Measurements from ENCODE around the gene P2RY13. TPM values are rescaled to one million over a fixed set of nuclear protein-coding genes. Genes with fewer than 3 reads are reported as not detected.
A peak's percentile ranks its signal among the peaks of the same experiment; 100 is the strongest.

P2RY13 gene
- total and polyA plus RNA-seq, 2 of the 4 experiments (the other 2 are of a cell fraction), result not detected

- Histone ChIP-seq H2AK5ac (ENCODE audit: low read depth, low read length) (no peak overlapping the region), H3K4me1 (ENCODE audit: control insufficient read depth, insufficient read depth, low read length) (peaks cover 3% of the 10 kb centered on the region; the same call in 1 of the 2 replicates), H3K14ac (replicated peaks; ENCODE audit: low read depth, low read length) (no peak overlapping the region), H3K23ac (ENCODE audit: low read depth, low read length) (no peak overlapping the region), H3K56ac (ENCODE audit: extremely low read depth, insufficient read depth, low read length) (no peak overlapping the region), H2BK20ac (ENCODE audit: low read depth, low read length) (no peak overlapping the region), H2BK5ac (ENCODE audit: low read depth, low read length, poor library complexity, severe bottlenecking) (no peak overlapping the region), H3K9ac (ENCODE audit: low read depth, low read length) (no peak overlapping the region), H4K91ac (ENCODE audit: insufficient read depth, low read depth, low read length) (no peak overlapping the region), H4K20me1 (ENCODE audit: insufficient read depth, low read length) (no peaks in the 10 kb centered on the region), H3K27me3 (ENCODE audit: control insufficient read depth, insufficient read depth, low read length) (no peaks in the 10 kb centered on the region), H2AFZ (replicated peaks; ENCODE audit: low read length, poor library complexity) (no peak overlapping the region), H3K79me1 (ENCODE audit: low read depth in 1 of 2, low read length in 2 of 2) (no peaks in the 10 kb centered on the region), H3K27ac (ENCODE audit: insufficient read depth, low read length) (no peak overlapping the region), H3K4ac (ENCODE audit: low read depth, low read length) (no peak overlapping the region), H4K8ac (ENCODE audit: low read depth in 2 of 2, low read length in 2 of 2) (no peak overlapping the region), H3K9me1 (ENCODE audit: insufficient read depth, low read length) (no peaks in the 10 kb centered on the region; the same call in 1 of the 2 replicates), H2AK9ac (replicated peaks; ENCODE audit: low read depth, low read length, poor library complexity) (no peak overlapping the region), H4K5ac (ENCODE audit: low read depth, low read length) (no peak overlapping the region), H3K4me3 (ENCODE audit: insufficient read depth, low read depth, low read length) (no peak overlapping the region), H3K18ac (ENCODE audit: low read depth, low read length) (no peak overlapping the region), H3K9me3 (ENCODE audit: control insufficient read depth, insufficient read depth, low read length) (no peaks in the 10 kb centered on the region), H2BK15ac (ENCODE audit: low read depth, low read length) (no peak overlapping the region), H3K4me2 (ENCODE audit: low read depth, low read length) (no peak overlapping the region), H3K36me3 (ENCODE audit: control insufficient read depth, insufficient read depth, low read length) (no peaks in the 10 kb centered on the region), H2BK120ac (ENCODE audit: low read depth, low read length) (no peak overlapping the region)
- in situ Hi-C loops (cut with MboI; ENCODE audit: low sequenced_read_pairs), result no loop called here
- BruUV-seq (replicated peaks), result no TSS peak
- intact Hi-C loops (cut with micrococcal nuclease), result no loop called here
- ChIA-PET CTCF (no interaction called here), POLR2A (ENCODE audit: unreplicated experiment) (no interaction called here)
- TF ChIP-seq MXI1 (IDR thresholded peaks at IDR 0.05; ENCODE audit: borderline replicate concordance, low read depth, low read length) (no peak), ELK1 (IDR thresholded peaks at IDR 0.05; ENCODE audit: borderline replicate concordance, low read depth, low read length) (no peak), FOS (IDR thresholded peaks at IDR 0.05; ENCODE audit: low read depth, low read length) (no peak), CEBPB (IDR thresholded peaks at IDR 0.05; ENCODE audit: low read depth, low read length) (no peak), RCOR1 (IDR thresholded peaks at IDR 0.05; ENCODE audit: insufficient replicate concordance, low read length) (no peak), MAZ (IDR thresholded peaks at IDR 0.05; ENCODE audit: borderline replicate concordance, low read depth, low read length) (no peak), SMC3 (IDR thresholded peaks at IDR 0.05; ENCODE audit: low read depth, low read length) (no peak), BHLHE40 (IDR thresholded peaks at IDR 0.05; ENCODE audit: low read depth, low read length) (no peak), CHD1 (IDR thresholded peaks at IDR 0.05; ENCODE audit: low read depth, low read length) (no peak)
- peak; percentile 10; the same call in 1 of the 2 replicates for ATAC-seq (ENCODE audit: low read depth)
- dilution Hi-C loops (cut with HindIII; ENCODE audit: low sequenced_read_pairs, unreplicated experiment), result no loop called here
- no CpG with 5 or more reads among the region's 1 CpG for WGBS, 2 experiments (ENCODE audit: extremely low coverage in 2 of 2, insufficient read length in 1 of 2)
- DNase-seq, result no peak
Observed at GRCh38 chr3:151350656-151351055, 21.3 kb upstream of the P2RY13 start.

Data from IMR-90 (cell line).